SK-N-SH treated with all-trans-retinoic acid at 6 μM for 48 hours (cell line): Measurements from ENCODE around the gene MBD5.

Experiments
- ATAC-seq: fragments of 200-7000 bp; cut with Tn5 transposase; 3 replicates; pipeline ENCODE4 v1.9.1; 2020; ENCODE audit warnings: mild to moderate bottlenecking, moderate library complexity
- ARNTL ChIP-seq: fragments of 450-650 bp; formaldehyde crosslinking; IDR thresholded peaks from 2 replicates; pipeline ENCODE4 v1.5.0; 2020; ENCODE audit warnings: low read depth, mild to moderate bottlenecking, moderate library complexity, borderline replicate concordance
- BACH2 ChIP-seq: fragments of 250-450 bp; sonication (Bioruptor Pico); IDR thresholded peaks from 2 replicates; pipeline ENCODE4 v1.9.0; 2021; ENCODE audit warnings: mild to moderate bottlenecking, borderline replicate concordance
- CREB5 ChIP-seq: fragments of 250-450 bp; sonication (Bioruptor Pico); IDR thresholded peaks from 2 replicates; pipeline ENCODE4 v1.5.1; 2020; ENCODE audit warnings: low read depth, mild to moderate bottlenecking, moderate library complexity
- CSDC2 ChIP-seq: fragments of 250-450 bp; sonication (Bioruptor Pico); IDR thresholded peaks from 2 replicates; pipeline ENCODE4 v1.5.0; 2020; ENCODE audit warnings: mild to moderate bottlenecking, moderate library complexity
- CSRNP3 ChIP-seq: fragments of 250-450 bp; sonication (Bioruptor Pico); IDR thresholded peaks from 2 replicates; pipeline ENCODE4 v1.5.1; 2021; ENCODE audit warnings: mild to moderate bottlenecking, moderate library complexity
- ESRRG ChIP-seq: fragments of 250-450 bp; sonication (Bioruptor Pico); IDR thresholded peaks from 2 replicates; pipeline ENCODE4 v1.6.1; 2021; ENCODE audit warnings: mild to moderate bottlenecking
- GLIS3 ChIP-seq: fragments of 250-450 bp; sonication (Bioruptor Pico); IDR thresholded peaks from 2 replicates; pipeline ENCODE4 v1.5.0; 2020; ENCODE audit warnings: mild to moderate bottlenecking, moderate library complexity
- ISL1 ChIP-seq: fragments of 250-450 bp; sonication (Bioruptor Pico); IDR thresholded peaks from 2 replicates; pipeline ENCODE4 v2.1.2; 2022; ENCODE audit warnings: mild to moderate bottlenecking, moderate library complexity
- OSR1 ChIP-seq: fragments of 250-450 bp; sonication (Bioruptor Pico); IDR thresholded peaks from 2 replicates; pipeline ENCODE4 v1.8.0; 2022; ENCODE audit warnings: moderate library complexity, mild to moderate bottlenecking, inconsistent platforms
- PATZ1 ChIP-seq: fragments of 250-450 bp; sonication (Bioruptor Pico); IDR thresholded peaks from 2 replicates; pipeline ENCODE4 v1.8.0; 2020; ENCODE audit warnings: mild to moderate bottlenecking, moderate library complexity, borderline replicate concordance
- POU6F1 ChIP-seq: fragments of 250-450 bp; sonication (Bioruptor Pico); IDR thresholded peaks from 2 replicates; pipeline ENCODE4 v1.8.0; 2021; ENCODE audit warnings: low read depth, mild to moderate bottlenecking, moderate library complexity, borderline replicate concordance
- PPARA ChIP-seq: fragments of 250-450 bp; sonication (Bioruptor Pico); IDR thresholded peaks from 2 replicates; pipeline ENCODE4 v1.5.0; 2020; ENCODE audit warnings: mild to moderate bottlenecking, borderline replicate concordance
- RARB ChIP-seq: fragments of 250-450 bp; sonication (Bioruptor Pico); IDR thresholded peaks from 2 replicates; pipeline ENCODE4 v1.8.0; 2021; ENCODE audit warnings: mild to moderate bottlenecking, moderate library complexity
- SNAI2 ChIP-seq: fragments of 250-450 bp; sonication (Bioruptor Pico); IDR thresholded peaks from 2 replicates; pipeline ENCODE4 v1.5.0; 2020; ENCODE audit warnings: mild to moderate bottlenecking, moderate library complexity
- TSHZ2 ChIP-seq: fragments of 250-450 bp; sonication (Bioruptor Pico); IDR thresholded peaks from 2 replicates; pipeline ENCODE4 v1.5.0; 2020; ENCODE audit warnings: mild to moderate bottlenecking, moderate library complexity
- ZC3H10 ChIP-seq: fragments of 250-450 bp; sonication (Bioruptor Pico); IDR thresholded peaks from 2 replicates; pipeline ENCODE4 v1.5.1; 2021; ENCODE audit warnings: mild to moderate bottlenecking, moderate library complexity
- ZFP3 ChIP-seq: fragments of 250-450 bp; sonication (Bioruptor Pico); IDR thresholded peaks from 2 replicates; pipeline ENCODE4 v1.5.0; 2020; ENCODE audit warnings: mild to moderate bottlenecking, moderate library complexity
- ZNF565 ChIP-seq: fragments of 450-650 bp; formaldehyde crosslinking; conservative IDR thresholded peaks from 2 replicates; pipeline ENCODE4 v1.5.0; 2020; ENCODE audit warnings: low read depth, mild to moderate bottlenecking, moderate library complexity
- ZNF70 ChIP-seq: fragments of 450-650 bp; formaldehyde crosslinking; IDR thresholded peaks from 2 replicates; pipeline ENCODE4 v1.5.0; 2020; ENCODE audit warnings: mild to moderate bottlenecking, moderate library complexity
- ZNF8 ChIP-seq: fragments of 450-650 bp; formaldehyde crosslinking; IDR thresholded peaks from 2 replicates; pipeline ENCODE4 v1.5.0; 2020; ENCODE audit warnings: mild to moderate bottlenecking, moderate library complexity

MBD5 gene

GRCh38 chr2:148124271-148124670 lies 103.4 kb downstream of the MBD5 start:
- no peak for TF ChIP-seq ESRRG (CRISPR knock-in tag)
- no peak for TF ChIP-seq CSDC2 (CRISPR knock-in tag)
- no peak for TF ChIP-seq ARNTL (CRISPR knock-in tag)
- TF ChIP-seq ZFP3 (CRISPR knock-in tag) = no peak
- no peak for TF ChIP-seq TSHZ2 (CRISPR knock-in tag)
- TF ChIP-seq ZNF565 (CRISPR knock-in tag) = no peak
- no peak for TF ChIP-seq ZC3H10 (CRISPR knock-in tag)
- no peak for TF ChIP-seq SNAI2 (CRISPR knock-in tag)
- no peak for TF ChIP-seq OSR1 (CRISPR knock-in tag)
- TF ChIP-seq CREB5 (CRISPR knock-in tag) = no peak
- TF ChIP-seq ISL1 = no peak
- TF ChIP-seq GLIS3 (CRISPR knock-in tag) = no peak
- no peak for TF ChIP-seq PATZ1 (CRISPR knock-in tag)
- no peak for TF ChIP-seq PPARA (CRISPR knock-in tag)
- TF ChIP-seq ZNF70 (CRISPR knock-in tag) = no peak
- TF ChIP-seq ZNF8 (CRISPR knock-in tag) = no peak

GRCh38 chr2:148130581-148130980 lies 109.7 kb downstream of the MBD5 start:
- TF ChIP-seq CSRNP3 (CRISPR knock-in tag) = no peak
- TF ChIP-seq ARNTL (CRISPR knock-in tag) = no peak
- no peak for TF ChIP-seq CSDC2 (CRISPR knock-in tag)
- no peak for TF ChIP-seq ESRRG (CRISPR knock-in tag)
- no peak for TF ChIP-seq ZFP3 (CRISPR knock-in tag)
- TF ChIP-seq PPARA (CRISPR knock-in tag) = no peak
- TF ChIP-seq PATZ1 (CRISPR knock-in tag) = no peak
- TF ChIP-seq POU6F1 (CRISPR knock-in tag) = no peak
- no peak for TF ChIP-seq RARB
- no peak for TF ChIP-seq GLIS3 (CRISPR knock-in tag)
- TF ChIP-seq ISL1 = no peak
- ATAC-seq = peak; percentile 96

More at GRCh38 chr2:148124271-148124670, 103.4 kb downstream of the MBD5 start:
- no peak for ATAC-seq

GRCh38 chr2:148132412-148132811 lies 111.5 kb downstream of the MBD5 start:
- TF ChIP-seq ISL1 (peak; percentile 76), BACH2 (CRISPR knock-in tag) (no peak), POU6F1 (CRISPR knock-in tag) (no peak)
- ATAC-seq = peak; percentile 64
